Smooth muscle cell (in vitro differentiated cells): ENCODE measurements around the gene SLCO1B3. TPM values are rescaled to one million over a fixed set of nuclear protein-coding genes. Genes with fewer than 3 reads are reported as not detected.

Experiments used
- DNase-seq: peaks from one replicate; lab custom pipeline; 2025; ENCODE audit not compliant: unreplicated experiment; lab: John Stamatoyannopoulos, UW
- H2AFZ ChIP-seq: fragments of 200-600 bp; sonication (generic); 2 replicates; pipeline ENCODE4 v1.6.0; 2016; ENCODE audit warnings: antibody characterized with exemption, low read depth, mild to moderate bottlenecking
- H3F3A ChIP-seq: fragments of 200-600 bp; sonication (generic); 2 replicates; pipeline ENCODE4 v1.6.0; 2017; ENCODE audit warnings: antibody characterized with exemption, low read depth
- H3K27ac ChIP-seq: fragments of 200-600 bp; sonication (generic); 2 replicates; pipeline ENCODE4 v1.5.1; 2016; ENCODE audit warnings: low read depth, mild to moderate bottlenecking
- H3K27me3 ChIP-seq: fragments of 200-600 bp; sonication (generic); 2 replicates; pipeline ENCODE4 v1.6.1; 2016; ENCODE audit warnings: low read depth, mild to moderate bottlenecking
- H3K36me3 ChIP-seq: fragments of 200-600 bp; sonication (generic); 2 replicates; pipeline ENCODE4 v1.5.1; 2016; ENCODE audit warnings: low read depth
- H3K4me1 ChIP-seq: fragments of 200-600 bp; sonication (generic); 2 replicates; pipeline ENCODE4 v1.5.1; 2016; ENCODE audit warnings: low read depth
- H3K4me2 ChIP-seq: fragments of 200-600 bp; sonication (generic); 2 replicates; pipeline ENCODE4 v1.6.0; 2016; ENCODE audit warnings: mild to moderate bottlenecking
- H3K4me3 ChIP-seq: fragments of 200-600 bp; sonication (generic); 2 replicates; pipeline ENCODE4 v1.5.1; 2016; ENCODE audit warnings: mild to moderate bottlenecking
- H3K79me2 ChIP-seq: fragments of 200-600 bp; sonication (generic); 2 replicates; pipeline ENCODE4 v1.6.0; 2016; ENCODE audit warnings: low read depth, mild to moderate bottlenecking
- H3K9ac ChIP-seq: fragments of 200-600 bp; sonication (generic); 2 replicates; pipeline ENCODE4 v1.6.0; 2016; ENCODE audit warnings: low read depth
- H3K9me3 ChIP-seq: fragments of 200-600 bp; sonication (generic); replicated peaks from 2 replicates; pipeline ENCODE4 v1.5.1; 2016; ENCODE audit warnings: low read depth
- H4K20me1 ChIP-seq: fragments of 200-600 bp; sonication (generic); 2 replicates; pipeline ENCODE4 v1.6.0; 2016; ENCODE audit warnings: low read depth
- WGBS: methylation state at CpG from one replicate; pipeline ENCODE4 v1.1.7; 2016; ENCODE audit warnings: low lambda C conversion rate; 5-methylcytosine and 5-hydroxymethylcytosine counted together
- polyA plus RNA-seq: library from polyadenylated mRNA; unstranded; fragments of >200 nt; fragmentation: Nextera tagmentation; extraction: Ambion mirVana; gene quantifications from 2 replicates; pipeline ENCODE4 v1.2.1, GENCODE V29; 2016
- total RNA-seq: library from RNA; depleted of rRNA; stranded (reverse); fragments of >200 nt; gene quantifications from 2 replicates; pipeline ENCODE4 v1.2.3, GENCODE V29; 2014
- TF ChIP-seq, protein P1 (sequence below): fragments of 200-600 bp; sonication (generic); IDR thresholded peaks from 2 replicates; pipeline ENCODE4 v1.5.1; 2017; ENCODE audit warnings: borderline replicate concordance, mild to moderate bottlenecking, antibody characterized with exemption; ENCODE audit not compliant: insufficient read depth, poor library complexity, severe bottlenecking

The SLCO1B3 gene
- total and polyA plus RNA-seq, 2 experiments from 2014 or later, result not detected

DNA sequence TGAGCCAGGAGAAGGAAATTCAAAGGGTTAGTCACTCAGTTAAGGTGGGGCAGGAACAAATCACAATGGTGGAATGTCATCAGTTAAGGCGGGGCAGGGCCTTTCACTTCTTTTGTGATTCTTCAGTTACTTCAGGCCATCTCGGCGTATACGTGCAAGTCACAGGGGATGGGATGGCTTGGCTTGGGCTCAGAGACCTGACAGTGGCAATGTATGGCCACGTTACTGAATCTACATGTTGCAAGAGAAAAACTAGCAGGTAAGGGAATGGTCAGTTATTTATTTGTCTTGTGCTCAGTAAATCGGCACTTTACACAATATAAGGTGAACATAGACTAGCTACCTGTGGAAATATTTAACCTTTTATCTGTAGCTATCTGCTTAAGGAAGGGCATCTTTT is 11.9 kb downstream of the SLCO1B3 start:
- H3K4me2 ChIP-seq, result no peak overlapping the region

DNA sequence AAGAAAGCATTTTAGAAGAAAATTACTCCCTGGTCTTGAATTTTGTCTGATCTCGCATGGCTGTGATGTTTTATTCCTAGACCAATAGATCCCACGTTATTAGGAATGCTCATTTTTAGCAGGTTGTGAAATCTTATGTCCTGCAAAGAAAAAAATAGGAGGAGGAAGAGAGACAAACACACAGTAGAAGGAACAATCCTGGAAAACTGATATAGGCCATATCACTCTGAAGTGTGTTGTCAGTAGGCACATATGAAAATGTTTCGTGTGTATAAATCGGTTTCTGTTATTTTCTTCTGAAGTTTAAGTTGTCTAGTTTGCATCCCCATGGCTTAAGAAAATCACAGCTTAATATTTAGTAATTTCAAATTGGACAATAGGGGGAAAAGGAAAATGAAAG is 12.4 kb downstream of the SLCO1B3 start:
- H3K27ac ChIP-seq, result no peak overlapping the region
- no peak overlapping the region for H3K4me3 ChIP-seq
- H3K79me2 ChIP-seq, result no peaks in the 10 kb centered on the region
- DNase-seq, result no peak
- H3K9me3 ChIP-seq, result no peaks in the 10 kb centered on the region
- no peak overlapping the region for H2AFZ ChIP-seq
- H3K27me3 ChIP-seq, result no peaks in the 10 kb centered on the region
- TF ChIP-seq, protein P1, sequence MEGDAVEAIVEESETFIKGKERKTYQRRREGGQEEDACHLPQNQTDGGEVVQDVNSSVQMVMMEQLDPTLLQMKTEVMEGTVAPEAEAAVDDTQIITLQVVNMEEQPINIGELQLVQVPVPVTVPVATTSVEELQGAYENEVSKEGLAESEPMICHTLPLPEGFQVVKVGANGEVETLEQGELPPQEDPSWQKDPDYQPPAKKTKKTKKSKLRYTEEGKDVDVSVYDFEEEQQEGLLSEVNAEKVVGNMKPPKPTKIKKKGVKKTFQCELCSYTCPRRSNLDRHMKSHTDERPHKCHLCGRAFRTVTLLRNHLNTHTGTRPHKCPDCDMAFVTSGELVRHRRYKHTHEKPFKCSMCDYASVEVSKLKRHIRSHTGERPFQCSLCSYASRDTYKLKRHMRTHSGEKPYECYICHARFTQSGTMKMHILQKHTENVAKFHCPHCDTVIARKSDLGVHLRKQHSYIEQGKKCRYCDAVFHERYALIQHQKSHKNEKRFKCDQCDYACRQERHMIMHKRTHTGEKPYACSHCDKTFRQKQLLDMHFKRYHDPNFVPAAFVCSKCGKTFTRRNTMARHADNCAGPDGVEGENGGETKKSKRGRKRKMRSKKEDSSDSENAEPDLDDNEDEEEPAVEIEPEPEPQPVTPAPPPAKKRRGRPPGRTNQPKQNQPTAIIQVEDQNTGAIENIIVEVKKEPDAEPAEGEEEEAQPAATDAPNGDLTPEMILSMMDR, result no peak
- H3K4me2 ChIP-seq, result no peak overlapping the region
- H3K9ac ChIP-seq, result no peak overlapping the region
- H4K20me1 ChIP-seq, result no peaks in the 10 kb centered on the region
- WGBS, result 66% methylated on average over 4 of the region's 4 CpGs
- no peaks in the 10 kb centered on the region for H3F3A ChIP-seq
- no peaks in the 10 kb centered on the region for H3K4me1 ChIP-seq
- H3K36me3 ChIP-seq, result no peaks in the 10 kb centered on the region

More for the DNA sequence above, 11.9 kb downstream of the SLCO1B3 start:
- Histone ChIP-seq H3K79me2 (no peaks in the 10 kb centered on the region), H3K27ac (no peak overlapping the region), H3K4me3 (no peak overlapping the region), H3K9me3 (no peaks in the 10 kb centered on the region), H3F3A (no peaks in the 10 kb centered on the region), H3K36me3 (no peaks in the 10 kb centered on the region), H2AFZ (no peak overlapping the region), H3K4me1 (no peaks in the 10 kb centered on the region), H3K9ac (no peak overlapping the region), H4K20me1 (no peaks in the 10 kb centered on the region), H3K27me3 (no peaks in the 10 kb centered on the region)
- DNase-seq, result no peak
- WGBS, result 88% methylated on average over 6 of the region's 6 CpGs
- TF ChIP-seq, protein P1, result no peak

DNA sequence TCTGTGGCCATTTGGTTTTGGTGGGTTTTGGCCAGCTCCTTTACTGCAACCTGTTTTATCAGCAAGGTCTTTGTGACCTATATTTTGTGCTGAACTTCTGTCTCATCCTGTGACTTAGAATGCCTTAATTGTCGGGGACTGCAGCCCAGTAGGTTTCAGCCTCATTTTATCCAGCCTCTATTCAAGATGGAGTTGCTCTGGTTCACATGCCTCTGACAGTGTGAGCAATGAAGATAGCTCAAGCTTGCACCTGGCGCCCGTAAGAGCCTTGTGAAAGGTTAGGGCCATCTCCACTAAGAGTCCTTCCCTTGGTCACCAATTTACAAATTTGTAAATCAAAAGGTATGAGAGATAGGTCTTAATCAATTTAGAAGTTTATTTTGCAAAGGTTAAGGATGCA is 19.4 kb downstream of the SLCO1B3 start:
- Histone ChIP-seq H3K9me3 (no peaks in the 10 kb centered on the region), H2AFZ (no peak overlapping the region), H3F3A (no peaks in the 10 kb centered on the region), H4K20me1 (no peaks in the 10 kb centered on the region), H3K9ac (no peak overlapping the region), H3K27ac (no peak overlapping the region), H3K4me3 (no peak overlapping the region), H3K4me2 (no peak overlapping the region), H3K27me3 (no peaks in the 10 kb centered on the region), H3K36me3 (no peaks in the 10 kb centered on the region), H3K4me1 (no peaks in the 10 kb centered on the region), H3K79me2 (no peaks in the 10 kb centered on the region)
- 86% methylated on average over 3 of the region's 3 CpGs for WGBS
- TF ChIP-seq, protein P1, result no peak
- DNase-seq, result no peak

DNA sequence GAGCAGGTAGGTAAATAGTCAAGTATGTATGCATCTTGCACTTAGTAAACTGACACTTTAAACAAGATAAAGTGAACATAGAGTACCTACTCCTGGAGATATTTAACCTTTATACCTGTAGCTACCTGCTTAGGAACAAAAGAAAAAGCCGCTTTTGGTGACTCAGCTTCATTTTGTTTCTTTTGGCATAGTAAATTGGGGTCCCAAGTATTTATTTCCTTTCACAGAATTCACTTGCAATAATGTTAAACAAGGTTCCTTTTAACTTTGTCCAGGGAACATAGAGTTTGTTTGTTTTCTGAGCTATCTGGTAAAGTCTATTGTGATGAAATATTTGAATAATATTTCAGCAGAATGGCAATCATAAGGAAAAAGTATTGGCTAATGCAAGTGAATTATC is 20.0 kb downstream of the SLCO1B3 start:
- WGBS, result 85% methylated on average over 1 of the region's 1 CpG
- H3K36me3 ChIP-seq, result no peaks in the 10 kb centered on the region
- no peak overlapping the region for H3K4me2 ChIP-seq
- TF ChIP-seq, protein P1, result no peak
- no peak for DNase-seq
- H3K79me2 ChIP-seq, result no peaks in the 10 kb centered on the region
- no peaks in the 10 kb centered on the region for H3K27me3 ChIP-seq
- no peak overlapping the region for H3K27ac ChIP-seq
- no peaks in the 10 kb centered on the region for H4K20me1 ChIP-seq
- no peaks in the 10 kb centered on the region for H3K9me3 ChIP-seq
- H3K9ac ChIP-seq, result no peak overlapping the region
- H2AFZ ChIP-seq, result no peak overlapping the region
- H3K4me3 ChIP-seq, result no peak overlapping the region
- no peaks in the 10 kb centered on the region for H3F3A ChIP-seq
- H3K4me1 ChIP-seq, result no peaks in the 10 kb centered on the region
